ENCODE results near the gene RBFOX2.

GRCh38 chr22:35797411-35797810 is 231.2 kb downstream of the RBFOX2 start:
- TF ChIP-seq CTCF (IDR thresholded peaks at IDR 0.05) (no peak), POLR2A (IDR thresholded peaks at IDR 0.05; ENCODE audit: low read length) (no peak)
